HG03457 (cell line): ENCODE measurements around the gene NCOA1.

Experiments used
- ATAC-seq: cut with Tn5 transposase; IDR thresholded peaks from one replicate; pipeline ENCODE4 v1.9.1; 2021; ENCODE audit warnings: moderate number of reproducible peaks; ENCODE audit not compliant: unreplicated experiment

The NCOA1 gene

GRCh38 chr2:24725956-24726355, 234.9 kb downstream of the NCOA1 start:
- no peak for ATAC-seq

GRCh38 chr2:24730481-24730880, 239.4 kb downstream of the NCOA1 start:
- ATAC-seq, result no peak

- ATAC-seq, result no peak
These were observed 240.0 kb downstream of the NCOA1 start for GRCh38 chr2:24731040-24731439.

- no peak for ATAC-seq
These were observed 240.9 kb downstream of the NCOA1 start for GRCh38 chr2:24731923-24732322.

GRCh38 chr2:24734741-24735140, 243.7 kb downstream of the NCOA1 start:
- ATAC-seq, result no peak

- ATAC-seq, result no peak
These were observed 248.4 kb downstream of the NCOA1 start for GRCh38 chr2:24739354-24740025.

GRCh38 chr2:24740142-24740541, 249.1 kb downstream of the NCOA1 start:
- no peak for ATAC-seq

- no peak for ATAC-seq
These were observed 251.7 kb downstream of the NCOA1 start for GRCh38 chr2:24742730-24743129.

GRCh38 chr2:24743924-24744323, 252.9 kb downstream of the NCOA1 start:
- no peak for ATAC-seq

GRCh38 chr2:24744356-24744755, 253.3 kb downstream of the NCOA1 start:
- no peak for ATAC-seq

GRCh38 chr2:24745825-24746224, 254.8 kb downstream of the NCOA1 start:
- ATAC-seq, result no peak

- ATAC-seq, result no peak
These were observed 256.2 kb downstream of the NCOA1 start for GRCh38 chr2:24747299-24747698.

GRCh38 chr2:24749069-24749691, 258.1 kb downstream of the NCOA1 start:
- no peak for ATAC-seq

- ATAC-seq, result no peak
These were observed 264.1 kb downstream of the NCOA1 start for GRCh38 chr2:24754985-24755705.

GRCh38 chr2:24756789-24757188, 265.7 kb downstream of the NCOA1 start:
- ATAC-seq, result no peak

- no peak for ATAC-seq
These were observed 270.8 kb downstream of the NCOA1 start for GRCh38 chr2:24761866-24762265.

GRCh38 chr2:24762518-24762917, 271.5 kb downstream of the NCOA1 start:
- no peak for ATAC-seq

GRCh38 chr2:24763843-24764242, 272.8 kb downstream of the NCOA1 start:
- ATAC-seq, result no peak

GRCh38 chr2:24766609-24767008, 275.6 kb downstream of the NCOA1 start:
- no peak for ATAC-seq

GRCh38 chr2:24768013-24768412, 277.0 kb downstream of the NCOA1 start:
- no peak for ATAC-seq

- ATAC-seq, result no peak
These were observed 277.5 kb downstream of the NCOA1 start for GRCh38 chr2:24768601-24769000.

GRCh38 chr2:24771061-24771460, 280.0 kb downstream of the NCOA1 start:
- no peak for ATAC-seq
